Kidney epithelial cell (primary cell): ENCODE measurements around the gene GSX2. TPM values are rescaled to one million over a fixed set of nuclear protein-coding genes. Genes with fewer than 3 reads are reported as not detected.

Experiments
- DNase-seq: peaks from one replicate; pipeline ENCODE4 v3.0.0-alpha.2; 2010; ENCODE audit warnings: low read depth
- H3K27me3 ChIP-seq: 2 replicates; pipeline ENCODE4 v1.6.0; 2011; ENCODE audit warnings: low read length; ENCODE audit not compliant: control insufficient read depth, insufficient read depth
- H3K36me3 ChIP-seq: 2 replicates; pipeline ENCODE4 v1.5.1; 2011; ENCODE audit warnings: low read length; ENCODE audit not compliant: control insufficient read depth, insufficient read depth
- H3K4me3 ChIP-seq: 2 replicates; pipeline ENCODE4 v1.5.1; 2011; ENCODE audit warnings: low read depth, mild to moderate bottlenecking, control low read depth, low read length
- CTCF ChIP-seq: IDR thresholded peaks from 2 replicates; pipeline ENCODE4 v1.5.1; 2011; ENCODE audit warnings: mild to moderate bottlenecking, moderate library complexity, low read length, control low read depth, inconsistent platforms; ENCODE audit not compliant: insufficient read depth, poor library complexity, severe bottlenecking
- total RNA-seq: library from RNA; depleted of rRNA; stranded (reverse); fragments of >200 nt; gene quantifications from 2 replicates; pipeline ENCODE4 v1.2.3, GENCODE V29; 2015

The GSX2 gene
- total RNA-seq, 1 donor from 2014 or later, result not detected

- no peak overlapping the region for H3K4me3 ChIP-seq
- DNase-seq, result peak; percentile 41
- H3K27me3 ChIP-seq, result no peaks in the 10 kb centered on the region
- no peak for TF ChIP-seq CTCF
- no peaks in the 10 kb centered on the region for H3K36me3 ChIP-seq
These were observed 32.8 kb upstream of the GSX2 start for GRCh38 chr4:54067166-54067565.

- no peak for DNase-seq
- Histone ChIP-seq H3K36me3 (no peaks in the 10 kb centered on the region), H3K27me3 (no peaks in the 10 kb centered on the region), H3K4me3 (no peak overlapping the region)
- no peak for TF ChIP-seq CTCF
These were observed 26.6 kb upstream of the GSX2 start for GRCh38 chr4:54073271-54073880.

- no peak for TF ChIP-seq CTCF
- H3K4me3 ChIP-seq, result no peak overlapping the region
- no peaks in the 10 kb centered on the region for H3K27me3 ChIP-seq
- no peaks in the 10 kb centered on the region for H3K36me3 ChIP-seq
- DNase-seq, result no peak
These were observed 25.6 kb upstream of the GSX2 start for GRCh38 chr4:54074381-54074780.

DNA sequence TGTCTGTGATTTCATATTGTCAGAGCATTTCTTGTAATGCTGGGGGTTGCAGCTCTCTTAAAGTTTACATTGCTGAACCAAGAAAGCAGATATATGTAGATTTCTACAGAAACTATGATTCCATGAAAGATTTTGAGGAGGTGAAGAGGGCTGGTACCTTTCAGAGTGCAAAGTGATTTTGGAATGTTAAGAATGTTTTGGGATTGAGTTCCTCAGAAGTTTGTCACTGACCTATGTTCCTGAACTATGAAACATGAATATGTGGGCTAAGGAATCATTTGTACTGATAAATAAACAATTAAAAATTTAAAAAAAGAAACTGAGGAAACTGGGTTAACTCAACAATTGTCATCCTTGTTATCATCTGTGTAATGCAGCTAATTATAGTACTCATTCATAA, 23.3 kb upstream of the GSX2 start:
- DNase-seq, result no peak
- H3K27me3 ChIP-seq, result no peaks in the 10 kb centered on the region
- no peak for TF ChIP-seq CTCF
- H3K36me3 ChIP-seq, result no peaks in the 10 kb centered on the region
- H3K4me3 ChIP-seq, result no peak overlapping the region

- Histone ChIP-seq H3K27me3 (no peaks in the 10 kb centered on the region), H3K4me3 (no peak overlapping the region), H3K36me3 (no peaks in the 10 kb centered on the region)
- no peak for DNase-seq
- no peak for TF ChIP-seq CTCF
These were observed 22.2 kb upstream of the GSX2 start for GRCh38 chr4:54077812-54078211.

DNA sequence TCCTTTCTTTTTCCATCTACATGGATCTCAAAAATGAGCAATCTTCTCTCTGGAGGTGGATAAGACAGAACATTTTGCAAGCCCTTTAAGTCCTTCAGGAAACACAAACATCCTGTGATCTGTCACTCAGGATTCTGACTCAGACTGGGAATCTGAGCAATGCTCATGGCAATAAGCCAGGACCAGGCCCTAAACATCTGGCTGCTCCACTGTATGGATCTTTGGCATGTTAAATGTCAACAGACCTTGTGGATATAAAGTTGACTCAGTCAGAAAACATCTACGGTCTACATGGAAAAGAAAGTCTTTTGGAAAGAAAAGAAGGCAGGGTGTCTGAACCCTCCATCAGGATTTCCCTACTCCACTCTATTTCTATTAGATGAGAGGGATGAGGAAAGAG, 17.8 kb upstream of the GSX2 start:
- TF ChIP-seq CTCF, result no peak
- H3K4me3 ChIP-seq, result no peak overlapping the region
- H3K27me3 ChIP-seq, result no peaks in the 10 kb centered on the region
- DNase-seq, result peak; percentile 97
- no peaks in the 10 kb centered on the region for H3K36me3 ChIP-seq
